GM18502 (cell line): ENCODE data around the gene MOB3A.
"Not testable (repeated sequence)": the region's sequence is repeated elsewhere in the genome, so short reads cannot be mapped to it uniquely, and the experiment has no call there.

Experiments
- ATAC-seq: cut with Tn5 transposase; IDR thresholded peaks from one replicate; pipeline ENCODE4 v1.9.1; 2021; ENCODE audit warnings: mild to moderate bottlenecking; ENCODE audit not compliant: unreplicated experiment, poor library complexity

MOB3A gene

GRCh38 chr19:2110822-2111221 lies 14.7 kb upstream of the MOB3A start:
- no peak for ATAC-seq

- ATAC-seq: no peak
Observed at GRCh38 chr19:2109046-2109864, 13.1 kb upstream of the MOB3A start.

- no peak for ATAC-seq
Observed at GRCh38 chr19:2108251-2109016, 12.3 kb upstream of the MOB3A start.

GRCh38 chr19:2103045-2103707 lies 7.0 kb upstream of the MOB3A start:
- ATAC-seq: no peak

GRCh38 chr19:2101417-2102335 lies 5.5 kb upstream of the MOB3A start:
- no peak for ATAC-seq

- no peak for ATAC-seq
Observed at GRCh38 chr19:2100719-2101061, 4.6 kb upstream of the MOB3A start.

- ATAC-seq: no peak
Observed at GRCh38 chr19:2099937-2100718, 4.0 kb upstream of the MOB3A start.

GRCh38 chr19:2099054-2099501 lies 3.0 kb upstream of the MOB3A start:
- no peak for ATAC-seq

GRCh38 chr19:2097886-2098327 lies 1.8 kb upstream of the MOB3A start:
- ATAC-seq: no peak

GRCh38 chr19:2097203-2097885 lies 1.2 kb upstream of the MOB3A start:
- ATAC-seq: peak; percentile 2

GRCh38 chr19:2096480-2097202 lies 515 bp upstream of the MOB3A start, which contains the start of gene IZUMO4:
IZUMO4 (plus strand) TSS chr19:2096915; CDS start chr19:2096946, 31 bp downstream.
- ATAC-seq: peak; percentile 65

- ATAC-seq: not testable (repeated sequence)
Observed at GRCh38 chr19:2091926-2092525, 4.1 kb downstream of the MOB3A start.

- ATAC-seq: no peak
Observed at GRCh38 chr19:2089727-2090053, 6.4 kb downstream of the MOB3A start.

- no peak for ATAC-seq
Observed at GRCh38 chr19:2089001-2089711, 7.0 kb downstream of the MOB3A start.

GRCh38 chr19:2087621-2088100 lies 8.5 kb downstream of the MOB3A start:
- no peak for ATAC-seq

GRCh38 chr19:2086695-2087620 lies 9.2 kb downstream of the MOB3A start:
- ATAC-seq: not testable (repeated sequence)
